Erythroblast (primary cell): ENCODE results near the gene CLCN3.

Experiments
- GATA1 ChIP-seq: IDR thresholded peaks from 2 replicates; pipeline ENCODE4 v1.6.1; 2011; ENCODE audit warnings: low read depth, mild to moderate bottlenecking, control low read depth, low read length, moderate library complexity
- POLR2A ChIP-seq: IDR thresholded peaks from 2 replicates; pipeline ENCODE4 v1.6.1; 2011; ENCODE audit warnings: mild to moderate bottlenecking, low read length

- TF ChIP-seq POLR2A, result peak; percentile 72
- TF ChIP-seq GATA1, result no peak
These were observed 137.3 kb downstream of the CLCN3 start, which contains the start of gene HPF1 for GRCh38 chr4:169757575-169758184.
